ENCODE results near the gene SCRN2.

DNA sequence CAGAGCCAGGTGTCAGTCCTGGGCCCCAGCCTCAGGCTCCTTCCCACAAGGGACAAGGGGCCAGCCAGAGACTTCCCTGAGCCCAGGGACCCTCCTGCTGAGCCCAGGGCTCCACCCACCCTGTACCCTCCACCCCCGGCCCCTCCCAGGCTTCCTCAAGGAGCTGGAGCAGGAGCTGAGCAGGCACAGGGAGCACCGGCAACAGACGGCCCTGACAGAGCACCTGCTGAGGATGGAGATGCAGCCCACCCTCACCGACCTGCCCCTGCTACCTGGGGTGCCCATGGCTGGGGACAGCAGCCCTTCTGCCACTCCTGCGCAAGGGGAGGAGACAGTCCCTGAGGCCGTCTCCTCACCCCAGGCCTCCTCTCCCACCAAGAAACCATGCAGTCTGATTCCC, 4.5 kb downstream of the SCRN2 start:
- TF ChIP-seq, protein P1, sequence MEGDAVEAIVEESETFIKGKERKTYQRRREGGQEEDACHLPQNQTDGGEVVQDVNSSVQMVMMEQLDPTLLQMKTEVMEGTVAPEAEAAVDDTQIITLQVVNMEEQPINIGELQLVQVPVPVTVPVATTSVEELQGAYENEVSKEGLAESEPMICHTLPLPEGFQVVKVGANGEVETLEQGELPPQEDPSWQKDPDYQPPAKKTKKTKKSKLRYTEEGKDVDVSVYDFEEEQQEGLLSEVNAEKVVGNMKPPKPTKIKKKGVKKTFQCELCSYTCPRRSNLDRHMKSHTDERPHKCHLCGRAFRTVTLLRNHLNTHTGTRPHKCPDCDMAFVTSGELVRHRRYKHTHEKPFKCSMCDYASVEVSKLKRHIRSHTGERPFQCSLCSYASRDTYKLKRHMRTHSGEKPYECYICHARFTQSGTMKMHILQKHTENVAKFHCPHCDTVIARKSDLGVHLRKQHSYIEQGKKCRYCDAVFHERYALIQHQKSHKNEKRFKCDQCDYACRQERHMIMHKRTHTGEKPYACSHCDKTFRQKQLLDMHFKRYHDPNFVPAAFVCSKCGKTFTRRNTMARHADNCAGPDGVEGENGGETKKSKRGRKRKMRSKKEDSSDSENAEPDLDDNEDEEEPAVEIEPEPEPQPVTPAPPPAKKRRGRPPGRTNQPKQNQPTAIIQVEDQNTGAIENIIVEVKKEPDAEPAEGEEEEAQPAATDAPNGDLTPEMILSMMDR (IDR thresholded peaks at IDR 0.05), result no peak
- no peak for TF ChIP-seq POLR2A (IDR thresholded peaks at IDR 0.05)
